Upper lobe of right lung (tissue), 1 donor: ENCODE measurements around the gene ZNF678. TPM values are rescaled to one million over a fixed set of nuclear protein-coding genes. Genes with fewer than 3 reads are reported as not detected.

Source experiments
- ATAC-seq: fragments of 200-7000 bp; cut with Tn5 transposase; one replicate; pipeline ENCODE4 v1.9.1; 2020; ENCODE audit warnings: mild to moderate bottlenecking, moderate library complexity
- DNase-seq: peaks from one replicate; pipeline ENCODE4 v3.0.0-alpha.2; 2020
- H3K27ac ChIP-seq: fragments of 200-600 bp; one replicate; pipeline ENCODE4 v1.8.0; 2022
- H3K27me3 ChIP-seq: fragments of 200-600 bp; one replicate; pipeline ENCODE4 v1.8.0; 2022; ENCODE audit warnings: mild to moderate bottlenecking
- H3K36me3 ChIP-seq: fragments of 200-600 bp; one replicate; pipeline ENCODE4 v1.8.0; 2022
- H3K4me1 ChIP-seq: fragments of 200-600 bp; one replicate; pipeline ENCODE4 v1.8.0; 2022
- H3K4me3 ChIP-seq: fragments of 200-600 bp; one replicate; pipeline ENCODE4 v1.8.0; 2022; ENCODE audit warnings: mild to moderate bottlenecking
- H3K9me3 ChIP-seq: fragments of 200-600 bp; one replicate; pipeline ENCODE4 v1.8.0; 2022
- intact Hi-C: fragments of 100-400 bp; cut with DNase I; formaldehyde crosslinking; loops from one replicate; pipeline ENCODE4 v1.11.0; 2022
- total RNA-seq: library from RNA; stranded (reverse); fragmentation: NEBNext Ultra II Directional; extraction: Animal tissue kit (Norgen Biotek cat#: 25700); gene quantifications from one replicate; pipeline ENCODE4 v1.2.1, GENCODE V29; 2021
- TF ChIP-seq, protein P1 (sequence below): fragments of 200-600 bp; IDR thresholded peaks from one replicate; pipeline ENCODE4 v1.8.0; 2022; ENCODE audit warnings: antibody characterized with exemption
- donor health status: DM: no; HTN: yes; CAD: no; lungs with severe emphysema.

ZNF678 gene
- total RNA-seq, 1 donor from 2014 or later, result 8.6 TPM

DNA sequence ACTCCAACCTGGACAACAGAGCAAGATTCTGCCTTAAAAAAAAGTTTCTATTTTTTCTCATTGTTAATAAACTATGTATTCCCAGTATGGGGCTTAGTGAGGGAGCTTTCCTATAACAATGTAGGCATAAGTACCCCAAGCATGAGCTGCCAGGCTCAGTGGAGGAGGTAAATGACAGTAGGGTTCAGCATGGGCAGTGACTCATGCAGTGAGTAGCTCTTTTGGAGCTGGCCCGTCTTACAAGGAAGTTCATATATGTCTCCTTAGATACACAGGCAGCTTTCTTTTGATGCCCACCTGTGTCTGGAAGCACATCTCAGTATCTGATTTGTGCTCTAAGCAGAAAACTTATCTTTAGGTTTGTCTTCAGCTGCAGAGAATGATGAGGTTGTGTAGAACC is 57.9 kb downstream of the ZNF678 start:
- no peaks in the 10 kb centered on the region for H3K36me3 ChIP-seq
- H3K27ac ChIP-seq, result no peak overlapping the region
- intact Hi-C loops, result no loop called here
- TF ChIP-seq, protein P1, sequence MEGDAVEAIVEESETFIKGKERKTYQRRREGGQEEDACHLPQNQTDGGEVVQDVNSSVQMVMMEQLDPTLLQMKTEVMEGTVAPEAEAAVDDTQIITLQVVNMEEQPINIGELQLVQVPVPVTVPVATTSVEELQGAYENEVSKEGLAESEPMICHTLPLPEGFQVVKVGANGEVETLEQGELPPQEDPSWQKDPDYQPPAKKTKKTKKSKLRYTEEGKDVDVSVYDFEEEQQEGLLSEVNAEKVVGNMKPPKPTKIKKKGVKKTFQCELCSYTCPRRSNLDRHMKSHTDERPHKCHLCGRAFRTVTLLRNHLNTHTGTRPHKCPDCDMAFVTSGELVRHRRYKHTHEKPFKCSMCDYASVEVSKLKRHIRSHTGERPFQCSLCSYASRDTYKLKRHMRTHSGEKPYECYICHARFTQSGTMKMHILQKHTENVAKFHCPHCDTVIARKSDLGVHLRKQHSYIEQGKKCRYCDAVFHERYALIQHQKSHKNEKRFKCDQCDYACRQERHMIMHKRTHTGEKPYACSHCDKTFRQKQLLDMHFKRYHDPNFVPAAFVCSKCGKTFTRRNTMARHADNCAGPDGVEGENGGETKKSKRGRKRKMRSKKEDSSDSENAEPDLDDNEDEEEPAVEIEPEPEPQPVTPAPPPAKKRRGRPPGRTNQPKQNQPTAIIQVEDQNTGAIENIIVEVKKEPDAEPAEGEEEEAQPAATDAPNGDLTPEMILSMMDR, result no peak
- no peaks in the 10 kb centered on the region for H3K27me3 ChIP-seq
- H3K4me1 ChIP-seq, result no peaks in the 10 kb centered on the region
- DNase-seq (no peak), ATAC-seq (no peak)
- no peak overlapping the region for H3K4me3 ChIP-seq
- peaks cover 30% of the 10 kb centered on the region for H3K9me3 ChIP-seq

DNA sequence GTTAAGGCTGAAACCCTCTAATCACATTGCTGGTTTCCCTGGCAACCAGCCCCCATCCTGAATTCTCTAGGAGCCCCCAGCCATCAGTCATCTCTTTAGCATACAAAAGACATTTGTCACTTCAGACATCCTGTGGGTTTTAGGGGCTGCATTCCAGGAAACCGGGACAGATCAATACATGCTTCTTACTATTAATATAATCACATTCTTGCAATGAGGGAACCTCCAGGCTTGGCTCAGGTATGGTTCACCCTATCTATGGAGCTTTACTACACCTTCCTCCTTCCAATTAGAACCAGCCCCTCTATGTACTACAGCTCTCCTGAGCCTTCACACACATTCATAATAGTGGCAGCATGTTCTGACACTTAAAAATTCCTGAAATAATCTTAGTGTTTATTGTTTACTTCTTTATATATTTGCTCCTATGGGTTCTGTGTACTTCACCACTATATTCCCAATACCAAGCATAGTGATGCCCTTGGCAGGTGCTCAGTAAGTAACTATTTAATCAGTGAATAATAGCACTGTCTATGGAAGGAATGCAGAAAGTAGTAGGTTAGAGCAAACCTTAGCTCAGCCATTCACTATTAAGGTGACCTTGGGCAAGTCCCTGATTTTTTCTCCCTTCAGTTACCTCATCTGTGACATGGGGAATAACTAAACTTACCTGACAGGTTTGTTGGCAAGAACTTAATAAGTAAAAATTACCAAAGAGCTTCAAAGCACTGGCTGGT is 59.6 kb downstream of the ZNF678 start:
- Histone ChIP-seq H3K4me1 (no peaks in the 10 kb centered on the region), H3K9me3 (peaks cover 23% of the 10 kb centered on the region), H3K27me3 (no peaks in the 10 kb centered on the region), H3K27ac (no peak overlapping the region), H3K4me3 (no peak overlapping the region), H3K36me3 (no peaks in the 10 kb centered on the region)
- ATAC-seq (no peak), DNase-seq (no peak)
- intact Hi-C loops, result no loop called here
- TF ChIP-seq, protein P1, result no peak

DNA sequence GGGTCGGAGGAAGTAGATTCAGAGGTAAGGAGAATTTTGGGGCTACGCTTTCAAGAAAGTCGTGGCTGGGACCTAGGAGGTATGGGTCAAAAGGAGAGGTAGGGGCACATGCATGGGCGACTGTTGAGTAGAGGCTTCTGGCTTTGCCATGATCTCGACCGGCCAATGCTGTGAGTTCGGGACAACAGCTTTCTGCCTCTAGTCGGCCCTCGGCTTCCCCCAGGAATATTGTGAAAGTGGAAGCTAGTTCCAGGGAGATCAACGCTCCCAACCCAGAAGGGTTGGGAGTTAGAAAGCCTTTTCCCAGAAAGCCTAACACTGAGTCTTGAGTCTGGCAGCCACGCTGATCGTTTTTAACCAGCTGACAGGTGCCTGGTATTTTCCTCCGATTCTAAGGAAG is 69.0 kb downstream of the ZNF678 start:
- Histone ChIP-seq H3K27me3 (no peaks in the 10 kb centered on the region), H3K9me3 (peaks cover 37% of the 10 kb centered on the region), H3K4me3 (no peak overlapping the region), H3K27ac (no peak overlapping the region), H3K36me3 (no peaks in the 10 kb centered on the region), H3K4me1 (no peaks in the 10 kb centered on the region)
- intact Hi-C loops, result no loop called here
- DNase-seq (no peak), ATAC-seq (no peak)
- TF ChIP-seq, protein P1, result no peak

DNA sequence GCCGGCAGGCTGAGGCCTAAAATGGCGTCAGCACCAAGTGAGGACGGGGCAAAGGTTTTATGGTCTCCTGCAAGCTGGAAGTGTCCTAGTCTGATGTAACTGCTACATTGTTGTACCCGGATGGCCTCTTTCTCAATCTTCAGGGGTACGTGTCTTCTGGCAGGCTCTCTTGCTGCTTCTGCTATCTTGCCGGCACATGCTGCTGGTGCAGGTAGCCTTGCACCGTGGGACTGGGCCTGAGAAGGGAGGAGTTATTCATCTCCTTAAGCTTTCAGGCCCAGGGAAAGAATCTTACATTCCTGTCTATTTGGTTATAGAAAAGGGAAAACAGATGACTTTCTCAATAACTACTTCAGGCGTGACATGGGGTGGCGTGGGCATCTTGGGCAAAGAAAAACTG is 72.2 kb downstream of the ZNF678 start:
- Histone ChIP-seq H3K4me1 (no peaks in the 10 kb centered on the region), H3K27ac (no peak overlapping the region), H3K9me3 (peaks cover 62% of the 10 kb centered on the region), H3K27me3 (no peaks in the 10 kb centered on the region), H3K36me3 (no peaks in the 10 kb centered on the region), H3K4me3 (no peak overlapping the region)
- no peak for ATAC-seq
- TF ChIP-seq, protein P1, result no peak
- no peak for DNase-seq
- intact Hi-C loops, result no loop called here

DNA sequence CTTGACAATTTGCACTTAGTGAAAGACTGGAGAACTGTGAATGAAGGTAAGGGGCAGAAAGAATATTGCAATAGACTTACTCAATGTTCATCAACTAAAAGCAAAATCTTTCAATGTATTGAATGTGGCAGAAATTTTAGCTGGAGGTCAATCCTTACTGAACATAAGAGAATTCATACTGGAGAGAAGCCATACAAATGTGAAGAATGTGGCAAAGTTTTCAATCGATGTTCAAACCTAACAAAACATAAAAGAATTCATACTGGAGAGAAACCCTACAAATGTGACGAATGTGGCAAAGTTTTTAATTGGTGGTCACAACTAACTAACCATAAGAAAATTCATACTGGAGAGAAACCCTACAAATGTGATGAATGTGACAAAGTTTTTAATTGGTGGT is 91.1 kb downstream of the ZNF678 start:
- Histone ChIP-seq H3K27me3 (no peaks in the 10 kb centered on the region), H3K36me3 (peaks cover 15% of the 10 kb centered on the region), H3K4me1 (no peaks in the 10 kb centered on the region), H3K4me3 (no peak overlapping the region), H3K9me3 (peaks cover 89% of the 10 kb centered on the region), H3K27ac (no peak overlapping the region)
- intact Hi-C loops, result no loop called here
- DNase-seq, result no peak
- TF ChIP-seq, protein P1, result no peak
- no peak for ATAC-seq
